ENCODE measurements around the gene SMIM43. TPM values are rescaled to one million over a fixed set of nuclear protein-coding genes. Genes with fewer than 3 reads are reported as not detected.

Gene SMIM43
- polyA plus RNA-seq, 1 donor (not counting 4 experiments of a cell fraction or from before 2014, with no cell fraction given): 0.03 TPM

- Histone ChIP-seq H3K4me1 (ENCODE audit: control insufficient read depth, extremely low read depth, insufficient read depth, low read length) (peaks cover 27% of the 10 kb centered on the region), H3K36me3 (ENCODE audit: control insufficient read depth in 2 of 2, extremely low read depth in 1 of 2, insufficient read depth in 2 of 2, low read length in 2 of 2) (no peaks in the 10 kb centered on the region), H3K27me3 (ENCODE audit: control insufficient read depth, extremely low read depth, insufficient read depth, low read length) (no peaks in the 10 kb centered on the region), H3K27ac (ENCODE audit: control insufficient read depth, insufficient read depth, low read length) (peak overlapping the region; percentile 39), H3K9me1 (ENCODE audit: control insufficient read depth, extremely low read depth, insufficient read depth, low read length) (peaks cover 2% of the 10 kb centered on the region), H3K9me3 (ENCODE audit: control insufficient read depth, low read depth, low read length) (no peaks in the 10 kb centered on the region), H2AFZ (ENCODE audit: control insufficient read depth, low read length) (peak overlapping the region; percentile 41), H3K4me3 (ENCODE audit: control insufficient read depth in 2 of 3, extremely low read depth in 1 of 3, insufficient read depth in 2 of 3, low read depth in 1 of 3, low read length in 3 of 3) (no peak overlapping the region), H3K9ac (ENCODE audit: control insufficient read depth, extremely low read depth, insufficient read depth, low read length) (no peak overlapping the region), H3K4me2 (ENCODE audit: control insufficient read depth, extremely low read depth, insufficient read depth, low read depth, low read length) (peak overlapping the region; percentile 25), H3K79me2 (ENCODE audit: control insufficient read depth, insufficient read depth, low read length) (no peaks in the 10 kb centered on the region), H4K20me1 (ENCODE audit: control insufficient read depth, extremely low read depth, insufficient read depth, low read length) (no peaks in the 10 kb centered on the region)
- DNase-seq (ENCODE audit: low read depth, low spot score) (peak; percentile 15), FAIRE-seq (peak; percentile 46)
- no peak for TF ChIP-seq CTCF (optimal IDR thresholded peaks at IDR 0.05 in 1 of 3, IDR thresholded peaks at IDR 0.05 in 1 of 3, conservative IDR thresholded peaks at IDR 0.05 in 1 of 3; ENCODE audit: extremely low read depth in 1 of 3, insufficient read depth in 2 of 3, low read length in 3 of 3)
- TF ChIP-seq EZH2 (IDR thresholded peaks at IDR 0.05; ENCODE audit: low read length): no peak
- dilution Hi-C loops (cut with MboI; ENCODE audit: extremely low pct_ligation_motif_present, low sequenced_read_pairs): no loop called here
Observed at GRCh38 chr4:121785479-121785878, 20.5 kb upstream of the SMIM43 start.

- no peaks in the 10 kb centered on the region for H3K79me2 ChIP-seq (ENCODE audit: control insufficient read depth, insufficient read depth, low read length)
- H3K27me3 ChIP-seq (ENCODE audit: control insufficient read depth, extremely low read depth, insufficient read depth, low read length): no peaks in the 10 kb centered on the region
- H3K9me3 ChIP-seq (ENCODE audit: control insufficient read depth, low read depth, low read length): no peaks in the 10 kb centered on the region
- no peak overlapping the region for H3K9ac ChIP-seq (ENCODE audit: control insufficient read depth, extremely low read depth, insufficient read depth, low read length)
- TF ChIP-seq EZH2 (IDR thresholded peaks at IDR 0.05; ENCODE audit: low read length) (no peak), CTCF (optimal IDR thresholded peaks at IDR 0.05 in 1 of 3, IDR thresholded peaks at IDR 0.05 in 1 of 3, conservative IDR thresholded peaks at IDR 0.05 in 1 of 3; ENCODE audit: extremely low read depth in 1 of 3, insufficient read depth in 2 of 3, low read length in 3 of 3) (no peak)
- no peaks in the 10 kb centered on the region for H3K36me3 ChIP-seq (ENCODE audit: control insufficient read depth in 2 of 2, extremely low read depth in 1 of 2, insufficient read depth in 2 of 2, low read length in 2 of 2)
- dilution Hi-C loops (cut with MboI; ENCODE audit: extremely low pct_ligation_motif_present, low sequenced_read_pairs): no loop called here
- H3K9me1 ChIP-seq (ENCODE audit: control insufficient read depth, extremely low read depth, insufficient read depth, low read length): peaks cover 2% of the 10 kb centered on the region
- H3K4me1 ChIP-seq (ENCODE audit: control insufficient read depth, extremely low read depth, insufficient read depth, low read length): peaks cover 22% of the 10 kb centered on the region
- FAIRE-seq (peak; percentile 92), DNase-seq (ENCODE audit: low read depth, low spot score) (peak; percentile 52)
- H3K4me2 ChIP-seq (ENCODE audit: control insufficient read depth, extremely low read depth, insufficient read depth, low read depth, low read length): peak overlapping the region; percentile 25
- H3K27ac ChIP-seq (ENCODE audit: control insufficient read depth, insufficient read depth, low read length): peak overlapping the region; percentile 39
- H4K20me1 ChIP-seq (ENCODE audit: control insufficient read depth, extremely low read depth, insufficient read depth, low read length): no peaks in the 10 kb centered on the region
- H3K4me3 ChIP-seq (ENCODE audit: control insufficient read depth in 2 of 3, extremely low read depth in 1 of 3, insufficient read depth in 2 of 3, low read depth in 1 of 3, low read length in 3 of 3): no peak overlapping the region
- H2AFZ ChIP-seq (ENCODE audit: control insufficient read depth, low read length): peak overlapping the region; percentile 41
Observed at GRCh38 chr4:121784975-121785374, 20.0 kb upstream of the SMIM43 start.

Measured in keratinocyte (primary cell).